ENCODE measurements around the gene CD200. TPM values are rescaled to one million over a fixed set of nuclear protein-coding genes. Genes with fewer than 3 reads are reported as not detected.
A peak's percentile ranks its signal among the peaks of the same experiment; 100 is the strongest.

Gene CD200, protein sequence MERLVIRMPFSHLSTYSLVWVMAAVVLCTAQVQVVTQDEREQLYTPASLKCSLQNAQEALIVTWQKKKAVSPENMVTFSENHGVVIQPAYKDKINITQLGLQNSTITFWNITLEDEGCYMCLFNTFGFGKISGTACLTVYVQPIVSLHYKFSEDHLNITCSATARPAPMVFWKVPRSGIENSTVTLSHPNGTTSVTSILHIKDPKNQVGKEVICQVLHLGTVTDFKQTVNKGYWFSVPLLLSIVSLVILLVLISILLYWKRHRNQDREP
- 0.15 and 0.20 TPM in 2 replicates for total RNA-seq (2014; rRNA removed; shearing (Covaris generic))

DNA sequence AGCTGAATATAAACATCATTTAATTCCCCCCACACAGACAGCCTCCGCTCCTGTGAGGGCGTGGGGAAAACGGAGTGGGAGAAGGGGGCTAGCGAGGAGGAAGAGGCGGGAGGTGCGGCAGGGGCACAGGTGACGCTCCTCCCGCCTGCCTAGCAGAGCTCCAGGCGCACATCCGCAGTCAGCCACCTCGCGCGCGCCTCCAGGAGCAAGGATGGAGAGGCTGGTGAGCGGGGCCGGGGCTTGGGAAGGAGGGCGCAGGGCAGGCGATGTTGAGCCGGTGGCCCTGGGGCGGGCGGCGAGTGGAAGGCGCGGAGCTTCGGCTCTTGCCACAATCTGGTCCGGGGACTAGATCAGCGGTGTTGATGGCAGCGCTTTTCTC, at the start of gene CD200:
CD200 (plus strand) TSS at position 155 of the 379 bp plus-strand sequence; CDS start at position 212, 57 bp downstream.
- DNase-seq (ENCODE audit: low read depth): peak; percentile 46

DNA sequence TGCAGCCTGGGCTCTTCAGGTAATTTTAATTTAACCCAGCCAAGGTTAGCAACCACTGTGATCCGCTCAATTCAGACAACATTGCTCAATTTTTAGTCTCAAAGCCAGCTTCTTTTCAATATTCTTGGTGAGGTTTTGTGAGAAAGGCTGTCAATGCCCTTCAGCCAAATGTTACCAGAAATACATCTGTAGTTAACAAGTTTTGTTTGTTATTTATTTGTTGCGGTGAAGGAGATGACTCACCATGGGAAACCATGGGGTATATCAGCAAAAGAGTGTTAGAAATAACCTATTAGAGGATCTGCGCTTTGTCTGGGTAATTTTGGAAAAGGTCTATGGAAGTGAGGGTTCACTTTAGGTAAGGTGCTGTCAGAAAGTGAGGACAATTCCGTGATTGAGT, 43.9 kb upstream of the CD200 start:
- DNase-seq (ENCODE audit: low read depth): peak; percentile 22

DNA sequence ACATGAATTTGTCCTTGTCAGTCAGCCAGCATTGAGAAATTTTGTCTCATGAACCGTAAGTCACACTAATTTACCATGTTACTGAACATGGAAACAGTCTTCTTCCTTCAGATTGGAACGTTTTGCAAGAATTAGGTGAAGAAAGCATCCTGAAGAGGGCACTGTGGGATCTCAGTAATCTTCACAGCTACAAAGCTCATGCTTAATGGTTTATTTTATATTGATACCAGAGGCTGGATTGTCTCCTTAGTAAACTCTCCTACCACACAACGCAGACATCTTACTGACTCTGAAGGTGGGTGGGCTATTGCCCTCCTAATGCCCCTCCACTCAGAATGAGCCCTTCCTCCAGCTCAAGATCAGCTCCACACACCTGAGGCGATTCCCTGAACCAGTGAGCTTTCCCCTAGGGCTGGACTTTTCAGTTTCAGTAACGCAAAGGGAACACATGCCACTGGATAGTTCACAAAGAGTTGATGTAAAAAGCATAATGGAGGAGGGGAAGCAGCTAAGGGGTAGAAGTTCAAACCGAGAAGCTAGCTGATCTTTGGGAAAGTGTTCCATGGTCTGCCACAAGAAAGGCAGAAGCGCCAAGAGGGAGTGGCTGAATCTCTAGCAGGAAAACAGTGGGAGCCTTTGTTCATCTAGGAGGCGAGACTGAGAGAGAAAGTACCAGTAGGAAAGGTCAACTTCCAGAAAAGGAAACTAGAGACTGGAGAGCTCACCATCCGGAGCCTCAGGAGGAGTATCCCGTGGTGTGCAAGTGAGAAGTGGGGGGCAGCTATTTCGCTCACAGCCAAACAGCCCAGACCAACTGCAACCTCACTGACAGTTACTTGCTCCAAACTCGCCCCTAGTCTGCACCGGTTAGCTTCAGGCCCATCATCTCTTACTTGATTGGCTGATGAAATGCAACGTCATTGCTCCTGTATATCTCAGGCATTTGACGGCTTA, 39.3 kb upstream of the CD200 start, which contains the start of gene SLC9C1:
SLC9C1 (minus strand) TSS at position 849 of the 954 bp plus-strand sequence. CDS start 7,425 bp downstream, outside the sequence.
- DNase-seq (ENCODE audit: low read depth): peak; percentile 83

DNA sequence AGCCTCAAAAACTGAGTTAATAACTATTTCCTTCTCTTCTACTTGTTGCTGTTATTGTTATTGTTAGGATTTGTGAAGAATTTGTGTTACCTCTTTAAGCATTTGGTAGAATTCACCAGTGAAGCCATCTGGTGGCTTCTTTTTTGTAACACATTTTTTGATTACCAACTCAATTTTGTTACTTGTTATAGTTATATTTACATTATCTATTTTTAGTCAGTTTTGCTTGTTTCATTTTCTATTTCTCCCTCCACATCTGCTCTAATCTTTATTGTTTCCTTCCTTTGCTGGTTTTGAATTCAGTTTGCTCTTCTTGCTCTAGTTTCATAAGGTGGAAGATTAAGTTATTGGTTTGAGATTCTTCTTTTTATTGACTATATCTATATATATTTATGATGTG, 35.2 kb upstream of the CD200 start:
- DNase-seq (ENCODE audit: low read depth): no peak

DNA sequence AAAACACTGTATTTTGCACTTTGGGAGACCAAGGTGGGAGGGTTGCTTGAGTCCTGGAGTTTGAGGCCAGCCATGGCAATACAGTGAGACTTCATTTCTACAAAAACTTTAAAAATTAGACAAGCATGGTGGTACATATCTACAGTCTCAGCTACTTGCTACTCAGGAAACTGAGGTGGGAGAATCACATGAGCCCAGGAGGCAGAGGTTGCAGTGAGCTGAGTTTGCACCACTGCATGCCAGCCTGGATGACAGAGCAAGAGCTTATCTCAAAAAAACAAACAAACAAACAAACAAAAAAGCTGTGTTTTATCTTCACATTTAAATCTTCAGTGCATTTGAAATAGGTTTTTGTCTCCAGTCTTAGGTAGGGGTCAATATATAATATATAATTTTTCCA, 34.2 kb upstream of the CD200 start:
- no peak for DNase-seq (ENCODE audit: low read depth)

DNA sequence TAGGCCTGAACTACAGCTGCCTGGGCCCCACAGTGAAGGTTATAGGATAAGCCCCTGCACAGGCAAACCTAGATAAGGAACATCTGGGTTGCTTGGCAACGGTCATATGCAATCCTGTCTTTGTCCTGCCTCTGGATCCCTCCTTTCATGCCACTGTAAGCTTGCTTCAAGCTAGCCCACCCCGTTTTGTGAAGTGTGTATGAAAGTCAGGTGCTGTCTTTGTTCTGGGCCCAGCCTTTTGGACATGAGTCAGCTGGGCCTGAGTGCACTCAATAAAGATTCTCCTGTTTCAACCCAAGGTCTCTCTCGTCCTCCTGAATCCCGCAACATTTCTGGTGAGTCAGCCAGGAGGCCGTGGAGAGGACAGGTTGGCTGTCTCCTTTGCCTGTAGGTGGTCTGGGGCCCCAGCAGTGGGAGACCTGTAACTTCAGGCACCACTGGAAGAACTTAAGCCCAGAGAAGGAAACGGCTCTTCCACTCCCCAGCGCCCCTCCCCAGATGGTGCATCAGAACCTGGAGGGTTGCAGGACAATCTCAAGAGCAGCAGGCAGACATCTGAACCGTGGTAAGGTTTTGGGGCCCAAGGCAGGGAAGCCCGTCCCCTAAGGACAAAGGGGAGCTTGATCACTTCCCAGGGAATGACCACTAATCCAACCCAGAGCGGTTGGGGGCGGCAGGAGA, 30.7 kb upstream of the CD200 start:
- DNase-seq (ENCODE audit: low read depth): peak; percentile 24

DNA sequence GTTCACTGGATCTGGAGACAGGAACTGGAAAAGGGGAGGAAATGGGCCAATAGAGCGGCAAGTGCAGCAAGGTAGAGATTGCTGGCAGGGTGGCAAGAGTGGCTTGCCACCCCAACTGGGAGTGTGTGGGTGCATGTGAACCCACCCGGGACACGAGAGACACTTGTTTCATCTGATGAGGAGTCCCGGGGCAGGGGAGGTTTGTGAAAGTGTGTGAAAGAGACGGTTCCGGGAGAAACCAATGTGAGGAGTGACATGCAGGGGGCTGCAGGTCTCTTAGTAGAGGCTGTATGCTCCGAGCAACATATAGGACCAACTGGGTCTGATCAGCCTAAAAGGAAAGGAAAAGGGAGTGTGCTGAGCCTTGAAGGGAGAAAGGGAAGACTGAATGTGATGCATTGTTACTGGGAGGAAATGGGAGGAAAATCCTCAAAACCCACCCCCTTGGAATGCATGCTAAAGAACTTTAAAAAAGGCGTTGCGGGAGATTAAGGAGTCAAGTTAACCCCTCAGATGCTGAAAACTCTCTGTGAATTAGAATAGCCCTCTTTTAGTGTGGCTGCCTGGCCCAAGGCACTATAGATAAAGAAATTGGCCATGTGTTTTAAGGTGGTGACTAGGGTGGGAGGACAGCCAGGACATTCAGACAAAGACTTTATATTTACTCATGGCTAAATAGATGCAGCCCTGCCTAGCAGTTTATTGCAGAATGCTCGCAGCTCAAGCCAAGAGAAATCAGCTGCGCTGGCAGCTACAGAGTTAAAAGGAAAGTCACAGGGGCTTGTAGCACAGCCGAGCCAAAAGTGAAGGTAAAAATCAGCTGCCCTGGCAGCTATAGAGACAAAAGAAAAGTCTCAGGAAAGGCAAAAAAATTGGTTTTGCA, 29.8 kb upstream of the CD200 start:
- DNase-seq (ENCODE audit: low read depth): peak; percentile 11

DNA sequence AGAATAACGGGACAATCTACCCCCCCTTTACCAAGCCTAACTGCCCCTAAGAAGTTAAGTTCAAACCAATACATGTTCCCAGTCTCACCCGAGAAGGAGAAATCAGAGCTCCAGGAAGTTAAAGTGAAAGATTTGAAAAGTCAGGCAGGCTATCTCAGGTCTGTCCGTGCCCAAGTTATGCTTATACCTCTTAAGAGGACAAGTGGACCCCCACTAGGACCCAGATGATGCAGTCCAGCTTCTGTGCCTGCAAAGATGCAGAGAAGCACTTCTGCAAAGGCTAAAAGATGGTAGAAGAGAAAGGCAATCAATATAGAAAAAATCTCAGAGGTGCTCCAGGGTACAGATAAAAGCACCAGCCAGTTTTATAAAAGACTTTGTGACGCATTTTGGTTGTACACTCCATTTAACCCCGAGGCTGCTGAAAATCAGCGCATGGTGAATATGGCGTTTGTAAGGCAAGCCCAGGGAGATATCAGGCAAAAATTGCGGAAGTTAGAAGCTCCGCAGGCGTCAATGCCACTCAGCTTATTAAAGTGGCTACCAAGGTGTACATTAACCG, 29.1 kb upstream of the CD200 start:
- DNase-seq (ENCODE audit: low read depth): peak; percentile 50

DNA sequence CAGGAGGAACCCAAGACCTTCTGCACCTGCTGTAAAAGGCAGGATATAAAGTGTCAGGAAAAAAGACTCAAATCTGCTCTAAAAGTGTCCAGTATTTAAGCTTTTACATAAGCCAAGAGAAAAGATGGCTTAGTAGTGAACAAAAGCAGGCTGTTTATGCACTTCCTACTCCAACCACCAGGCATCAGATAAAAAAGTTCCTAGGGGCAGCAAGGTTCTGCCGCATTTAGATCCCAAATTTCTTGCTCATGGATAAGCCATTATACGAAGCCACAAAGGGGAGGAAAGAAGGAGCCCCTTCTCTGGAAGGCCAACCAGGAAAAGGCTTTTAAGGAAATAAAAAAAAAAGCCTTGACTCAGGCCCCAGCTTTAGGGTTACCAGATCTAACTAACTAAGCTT, 28.3 kb upstream of the CD200 start:
- no peak for DNase-seq (ENCODE audit: low read depth)

DNA sequence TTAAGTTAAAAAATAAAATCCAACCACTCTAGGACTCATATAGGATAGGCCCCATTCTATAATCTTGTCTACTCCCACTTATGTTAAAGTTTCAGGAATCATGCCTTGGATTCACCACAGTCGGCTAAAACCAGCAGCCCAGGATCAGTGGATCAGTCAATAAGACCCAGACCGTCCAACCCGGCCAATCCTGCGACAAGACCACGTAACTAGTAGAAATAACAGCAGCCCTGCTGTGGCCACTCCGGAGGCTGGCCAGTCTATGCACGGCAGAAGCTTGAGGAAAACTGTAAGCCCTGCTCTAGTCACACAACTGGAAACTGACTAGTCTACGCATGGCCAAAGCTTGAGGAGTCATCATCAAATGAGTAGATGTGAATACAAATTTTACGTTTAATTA, 26.1 kb upstream of the CD200 start:
- DNase-seq (ENCODE audit: low read depth): no peak

DNA sequence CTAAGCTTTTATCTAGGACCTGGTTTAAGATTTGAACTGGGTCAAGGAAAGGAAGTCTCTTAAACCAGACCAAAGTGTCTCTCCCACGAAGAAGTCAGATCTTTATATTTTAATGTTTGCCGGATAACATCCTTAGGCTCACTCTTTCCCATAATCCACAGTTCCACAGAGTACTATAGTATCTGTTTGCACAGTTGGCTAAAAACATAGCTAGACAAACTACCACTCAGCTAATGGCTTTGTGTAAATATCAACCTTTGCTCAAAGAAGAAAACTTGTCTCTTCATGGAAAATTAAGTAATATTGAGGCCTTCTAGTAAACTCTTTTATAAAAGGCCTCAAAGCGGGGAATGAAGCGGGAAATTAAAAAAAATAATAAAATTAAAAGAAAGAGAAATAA, 25.4 kb upstream of the CD200 start:
- no peak for DNase-seq (ENCODE audit: low read depth)

DNA sequence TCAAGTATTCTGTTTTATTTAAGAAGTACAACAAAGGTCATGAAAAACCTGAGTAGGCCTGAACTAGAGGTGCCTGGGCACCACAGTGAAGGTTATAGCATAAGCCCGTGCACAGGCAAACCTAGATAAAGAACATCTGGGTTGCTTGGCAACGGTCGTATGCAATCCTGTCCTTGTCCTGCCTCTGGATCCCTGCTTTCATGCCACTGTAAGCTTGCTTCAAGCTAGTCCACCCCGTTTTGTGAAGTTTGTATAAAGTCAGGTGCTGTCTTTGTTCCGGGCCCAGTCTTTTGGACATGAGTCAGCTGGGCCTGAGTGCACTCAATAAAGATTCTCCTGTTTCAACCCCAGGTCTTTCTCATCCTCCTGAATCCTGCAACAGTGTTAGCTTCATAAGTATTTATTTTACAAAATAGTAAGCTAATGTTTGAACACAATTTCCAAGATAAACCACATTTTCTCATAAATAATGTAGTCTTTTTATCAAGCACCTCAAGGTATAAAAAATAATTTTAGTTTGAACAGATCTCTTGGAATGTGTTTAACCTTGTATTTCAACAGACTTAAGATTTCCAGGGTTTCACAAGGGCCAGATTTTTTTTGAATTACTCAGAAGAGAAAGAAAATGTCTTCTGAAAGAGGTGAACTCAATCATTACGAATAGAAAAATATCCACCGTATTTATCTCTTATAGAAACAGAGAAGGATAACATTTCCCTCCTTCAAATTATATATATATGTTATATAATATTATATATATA, 24.6 kb upstream of the CD200 start:
- DNase-seq (ENCODE audit: low read depth): peak; percentile 43

DNA sequence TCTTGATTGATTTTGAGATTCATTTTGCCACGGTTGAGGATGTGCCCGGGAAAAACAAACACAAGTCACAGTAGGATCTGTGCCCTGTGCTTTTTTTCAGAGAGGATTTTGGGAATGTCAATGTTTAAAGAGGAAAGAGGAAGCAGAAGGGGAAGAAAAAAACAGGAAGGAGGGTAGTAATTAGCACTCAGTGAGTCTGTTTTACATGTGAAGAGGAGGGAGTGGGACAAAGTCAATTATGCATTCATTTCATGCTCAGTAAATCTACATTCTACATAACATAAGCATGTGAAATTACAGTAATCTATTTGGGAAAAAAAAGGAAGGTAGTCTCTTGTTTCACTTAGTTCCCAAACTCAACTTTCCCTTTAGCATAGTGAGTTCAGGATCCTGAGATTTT, 18.3 kb upstream of the CD200 start:
- no peak for DNase-seq (ENCODE audit: low read depth)

DNA sequence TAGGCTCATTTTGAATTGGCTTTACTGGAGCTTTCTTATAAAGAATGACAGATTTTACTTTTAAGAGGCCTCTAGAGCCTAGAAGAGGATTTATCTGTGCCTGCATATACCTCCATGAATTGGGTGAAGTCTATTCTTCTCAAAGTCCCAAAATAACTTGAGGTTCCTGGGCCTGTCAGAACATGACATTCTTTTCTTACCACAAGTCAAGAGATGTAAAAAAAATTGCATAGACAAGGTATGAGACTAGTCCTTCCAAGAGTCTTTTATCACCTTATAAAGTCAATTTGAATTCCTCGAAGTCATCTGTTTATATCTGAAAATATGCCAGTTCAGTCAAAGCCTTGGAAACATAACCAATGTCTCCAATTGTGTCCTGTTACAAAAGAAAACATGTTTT, 17.2 kb upstream of the CD200 start:
- peak; percentile 53 for DNase-seq (ENCODE audit: low read depth)

DNA sequence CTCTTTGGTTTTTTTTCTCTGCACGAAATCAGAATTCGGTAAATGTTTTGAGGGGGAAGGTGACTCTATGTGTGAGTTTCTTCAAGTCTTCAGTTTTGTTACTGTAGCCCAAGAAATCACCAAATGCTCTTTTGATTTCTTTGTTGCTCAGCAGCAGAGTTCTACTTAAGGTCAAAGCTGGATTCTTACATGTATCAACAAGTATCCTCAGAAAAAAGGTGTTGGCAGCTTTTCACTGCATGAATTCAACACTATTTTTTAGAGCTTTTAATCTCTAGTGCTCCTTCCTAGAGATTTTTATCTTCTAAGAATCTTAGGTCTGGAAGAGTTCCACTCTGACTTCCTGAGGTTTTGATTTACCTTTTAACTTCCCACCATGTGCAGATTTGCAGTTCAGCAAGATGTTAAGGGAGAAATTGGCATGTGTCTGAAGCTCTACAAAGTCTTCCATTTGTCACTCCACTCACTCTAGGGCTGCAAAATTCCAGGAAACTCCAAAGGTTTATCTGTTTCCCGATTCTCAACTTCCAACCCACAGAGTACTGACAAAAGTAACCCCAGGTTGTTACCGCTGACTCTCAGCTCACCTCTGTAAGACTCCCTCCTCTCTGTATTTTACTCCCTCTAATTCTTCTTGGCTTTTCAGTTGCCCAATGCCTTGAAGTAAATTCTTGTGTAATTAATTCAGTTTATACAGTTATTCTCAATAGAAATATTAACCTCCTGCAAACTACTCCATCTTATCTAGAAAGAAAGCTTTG, 13.3 kb upstream of the CD200 start:
- DNase-seq (ENCODE audit: low read depth): no peak

DNA sequence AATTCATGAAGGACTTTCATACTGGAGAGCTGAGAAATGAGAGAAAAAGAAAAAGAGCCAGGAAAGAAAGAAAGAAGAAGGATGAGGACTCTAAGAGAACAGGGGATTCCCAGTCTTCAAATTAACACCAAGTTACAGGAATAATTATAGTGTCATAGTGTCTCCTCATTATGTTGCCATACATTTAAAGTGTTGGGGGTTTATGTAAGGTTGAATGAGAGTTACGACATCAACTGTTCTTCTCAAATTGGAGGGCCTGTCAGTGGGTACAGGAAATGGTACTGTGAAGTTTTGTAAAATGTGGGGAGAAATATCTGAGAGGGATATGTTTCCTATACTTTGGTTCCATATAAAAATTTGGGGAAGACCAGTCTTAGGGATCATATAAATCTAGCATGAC, 12.3 kb upstream of the CD200 start:
- DNase-seq (ENCODE audit: low read depth): no peak

DNA sequence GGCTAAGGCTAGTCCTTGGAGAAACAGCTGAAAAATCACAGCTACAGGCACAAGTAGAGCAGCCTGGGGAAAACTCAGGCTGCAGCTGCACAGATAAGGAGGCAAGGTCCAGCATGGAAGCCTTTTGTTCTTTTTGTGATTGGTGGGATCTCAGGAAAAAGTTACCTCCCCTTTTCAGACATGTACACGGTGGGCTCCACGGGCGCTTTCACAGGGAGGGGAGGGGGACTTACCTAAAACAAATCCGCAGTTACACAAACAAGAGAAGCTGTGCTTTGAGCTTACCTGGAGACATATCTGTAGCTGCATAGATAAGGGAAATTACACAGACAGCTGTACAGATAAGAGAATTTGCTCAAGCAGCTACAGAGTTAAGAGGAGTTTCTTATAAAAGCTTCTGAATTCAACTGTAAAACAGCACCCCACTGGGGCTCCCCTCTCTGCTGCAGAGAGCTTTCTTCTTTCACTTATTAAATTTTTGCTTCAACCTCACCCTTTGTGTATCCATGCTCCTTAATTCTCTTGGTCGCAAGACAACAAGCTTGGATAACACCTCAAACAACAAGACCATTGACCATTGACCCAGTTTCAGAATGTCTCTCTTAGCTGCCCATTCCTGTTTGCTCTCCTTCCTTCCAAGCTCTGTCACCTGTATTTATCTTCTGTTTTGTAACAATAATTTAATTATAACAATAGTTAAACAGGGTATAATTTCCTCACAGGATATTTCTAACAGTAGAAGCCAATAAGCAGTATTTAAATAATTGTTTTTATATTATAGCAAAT, 10.9 kb upstream of the CD200 start:
- no peak for DNase-seq (ENCODE audit: low read depth)

DNA sequence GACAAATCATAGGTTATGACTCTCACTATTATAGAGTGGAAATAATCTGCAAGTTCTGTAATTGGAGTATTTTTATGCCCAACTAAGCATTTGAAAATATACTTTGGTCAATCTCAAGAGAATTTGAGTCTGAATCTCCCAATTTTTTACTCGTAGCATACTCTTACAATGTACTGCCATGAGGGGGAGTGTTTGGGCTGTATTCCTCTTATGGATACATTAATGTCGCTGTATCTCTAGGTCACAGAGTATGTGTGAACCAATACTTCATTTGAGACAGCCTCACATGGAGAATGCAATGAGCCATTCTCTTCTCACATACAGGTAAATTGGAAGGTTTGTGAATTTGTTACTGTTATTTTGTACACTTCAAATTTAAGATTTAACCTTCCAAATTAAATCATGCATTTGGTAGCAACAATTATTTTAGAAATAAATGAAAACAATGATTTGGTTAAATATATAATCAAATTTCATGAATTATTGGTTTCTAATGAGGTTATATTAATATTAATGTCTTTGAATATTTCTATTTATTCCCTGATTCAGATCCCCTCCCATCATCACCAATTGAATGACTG, 5.5 kb upstream of the CD200 start:
- peak; percentile 72 for DNase-seq (ENCODE audit: low read depth)
